Measurements from ENCODE around the gene NUCB1.

GRCh38 chr19:48915757-48916156, 15.6 kb downstream of the NUCB1 start:
- TF ChIP-seq, protein P1, sequence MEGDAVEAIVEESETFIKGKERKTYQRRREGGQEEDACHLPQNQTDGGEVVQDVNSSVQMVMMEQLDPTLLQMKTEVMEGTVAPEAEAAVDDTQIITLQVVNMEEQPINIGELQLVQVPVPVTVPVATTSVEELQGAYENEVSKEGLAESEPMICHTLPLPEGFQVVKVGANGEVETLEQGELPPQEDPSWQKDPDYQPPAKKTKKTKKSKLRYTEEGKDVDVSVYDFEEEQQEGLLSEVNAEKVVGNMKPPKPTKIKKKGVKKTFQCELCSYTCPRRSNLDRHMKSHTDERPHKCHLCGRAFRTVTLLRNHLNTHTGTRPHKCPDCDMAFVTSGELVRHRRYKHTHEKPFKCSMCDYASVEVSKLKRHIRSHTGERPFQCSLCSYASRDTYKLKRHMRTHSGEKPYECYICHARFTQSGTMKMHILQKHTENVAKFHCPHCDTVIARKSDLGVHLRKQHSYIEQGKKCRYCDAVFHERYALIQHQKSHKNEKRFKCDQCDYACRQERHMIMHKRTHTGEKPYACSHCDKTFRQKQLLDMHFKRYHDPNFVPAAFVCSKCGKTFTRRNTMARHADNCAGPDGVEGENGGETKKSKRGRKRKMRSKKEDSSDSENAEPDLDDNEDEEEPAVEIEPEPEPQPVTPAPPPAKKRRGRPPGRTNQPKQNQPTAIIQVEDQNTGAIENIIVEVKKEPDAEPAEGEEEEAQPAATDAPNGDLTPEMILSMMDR (conservative IDR thresholded peaks at IDR 0.05; ENCODE audit: low read length) = no peak
- no peak for TF ChIP-seq EZH2phosphoT487 (IDR thresholded peaks at IDR 0.05; ENCODE audit: borderline replicate concordance)
